GM10266 (cell line): ENCODE data around the gene NYAP2.

Source experiments
- DNase-seq: peaks from one replicate; pipeline ENCODE4 v3.0.0; 2012; ENCODE audit errors: extremely low spot score
- CTCF ChIP-seq: IDR thresholded peaks from 2 replicates; pipeline ENCODE4 v1.5.1; 2012; ENCODE audit warnings: mild to moderate bottlenecking, low read depth; ENCODE audit not compliant: control insufficient read depth, insufficient read depth; ENCODE audit errors: missing control alignments

NYAP2 gene

GRCh38 chr2:225399504-225399903 is at the start of gene NYAP2:
Gene NYAP2, plus strand, starts transcription at chr2:225399710. Its CDS starts 9,171 bp downstream, at chr2:225408881.
- DNase-seq, result no peak
- no peak for TF ChIP-seq CTCF

- TF ChIP-seq CTCF, result no peak
- no peak for DNase-seq
Measured at GRCh38 chr2:225353579-225354085, 45.9 kb upstream of the NYAP2 start.

GRCh38 chr2:225354281-225354774 is 45.2 kb upstream of the NYAP2 start:
- DNase-seq, result no peak
- TF ChIP-seq CTCF, result no peak

- DNase-seq, result no peak
- no peak for TF ChIP-seq CTCF
Measured at GRCh38 chr2:225355788-225356187, 43.7 kb upstream of the NYAP2 start.

- DNase-seq, result no peak
- no peak for TF ChIP-seq CTCF
Measured at GRCh38 chr2:225366731-225367130, 32.8 kb upstream of the NYAP2 start.

GRCh38 chr2:225367482-225367881 is 32.0 kb upstream of the NYAP2 start:
- DNase-seq, result no peak
- TF ChIP-seq CTCF, result no peak

GRCh38 chr2:225378984-225379383 is 20.5 kb upstream of the NYAP2 start:
- no peak for DNase-seq
- no peak for TF ChIP-seq CTCF
